GM06990 (cell line): ENCODE measurements around the gene ZNRD2.
A peak's percentile ranks its signal among the peaks of the same experiment; 100 is the strongest.

Experiments used
- DNase-seq: peaks from one replicate; pipeline ENCODE4 v3.0.0-alpha.2; 2011; ENCODE audit not compliant: insufficient read length; ENCODE audit errors: extremely low read depth
- H3K27me3 ChIP-seq: replicated peaks from 2 replicates; pipeline ENCODE4 v1.6.0; 2011; ENCODE audit warnings: low read length; ENCODE audit not compliant: control insufficient read depth, insufficient read depth
- H3K36me3 ChIP-seq: 2 replicates; pipeline ENCODE4 v1.5.1; 2011; ENCODE audit warnings: low read length; ENCODE audit not compliant: control insufficient read depth, insufficient read depth
- H3K4me3 ChIP-seq: replicated peaks from 2 replicates; pipeline ENCODE4 v1.5.1; 2011; ENCODE audit warnings: low read depth, mild to moderate bottlenecking, control low read depth, low read length
- TF ChIP-seq, protein P1 (sequence below): IDR thresholded peaks from 2 replicates; pipeline ENCODE4 v1.5.1; 2011; ENCODE audit warnings: low read length, control low read depth, mild to moderate bottlenecking, inconsistent platforms; ENCODE audit not compliant: insufficient read depth, poor library complexity, severe bottlenecking

ZNRD2 gene

DNA sequence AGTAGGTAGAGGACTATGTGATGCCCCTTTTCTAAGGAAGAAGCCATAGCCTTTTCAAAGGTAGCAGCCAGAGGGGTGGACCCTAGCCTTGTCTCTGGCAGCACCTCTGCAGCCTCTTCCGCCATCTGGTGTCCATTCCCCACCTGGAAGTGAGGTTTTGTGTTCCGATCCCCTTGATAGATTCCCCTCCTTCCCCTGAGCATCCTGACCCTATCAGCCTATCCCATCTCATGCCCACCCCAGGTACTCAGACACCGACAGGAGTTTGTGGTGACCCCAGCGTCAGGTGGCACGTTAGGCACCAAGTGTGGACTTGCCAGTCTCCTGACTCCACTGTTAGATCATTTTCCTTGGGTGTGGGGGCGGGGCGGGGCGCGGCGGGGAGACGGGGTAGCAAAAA lies 1.7 kb downstream of the ZNRD2 start:
- Histone ChIP-seq H3K36me3 (no peaks in the 10 kb centered on the region), H3K4me3 (peak overlapping the region; percentile 72), H3K27me3 (no peaks in the 10 kb centered on the region)
- TF ChIP-seq, protein P1, sequence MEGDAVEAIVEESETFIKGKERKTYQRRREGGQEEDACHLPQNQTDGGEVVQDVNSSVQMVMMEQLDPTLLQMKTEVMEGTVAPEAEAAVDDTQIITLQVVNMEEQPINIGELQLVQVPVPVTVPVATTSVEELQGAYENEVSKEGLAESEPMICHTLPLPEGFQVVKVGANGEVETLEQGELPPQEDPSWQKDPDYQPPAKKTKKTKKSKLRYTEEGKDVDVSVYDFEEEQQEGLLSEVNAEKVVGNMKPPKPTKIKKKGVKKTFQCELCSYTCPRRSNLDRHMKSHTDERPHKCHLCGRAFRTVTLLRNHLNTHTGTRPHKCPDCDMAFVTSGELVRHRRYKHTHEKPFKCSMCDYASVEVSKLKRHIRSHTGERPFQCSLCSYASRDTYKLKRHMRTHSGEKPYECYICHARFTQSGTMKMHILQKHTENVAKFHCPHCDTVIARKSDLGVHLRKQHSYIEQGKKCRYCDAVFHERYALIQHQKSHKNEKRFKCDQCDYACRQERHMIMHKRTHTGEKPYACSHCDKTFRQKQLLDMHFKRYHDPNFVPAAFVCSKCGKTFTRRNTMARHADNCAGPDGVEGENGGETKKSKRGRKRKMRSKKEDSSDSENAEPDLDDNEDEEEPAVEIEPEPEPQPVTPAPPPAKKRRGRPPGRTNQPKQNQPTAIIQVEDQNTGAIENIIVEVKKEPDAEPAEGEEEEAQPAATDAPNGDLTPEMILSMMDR = peak; percentile 9
- no peak for DNase-seq

DNA sequence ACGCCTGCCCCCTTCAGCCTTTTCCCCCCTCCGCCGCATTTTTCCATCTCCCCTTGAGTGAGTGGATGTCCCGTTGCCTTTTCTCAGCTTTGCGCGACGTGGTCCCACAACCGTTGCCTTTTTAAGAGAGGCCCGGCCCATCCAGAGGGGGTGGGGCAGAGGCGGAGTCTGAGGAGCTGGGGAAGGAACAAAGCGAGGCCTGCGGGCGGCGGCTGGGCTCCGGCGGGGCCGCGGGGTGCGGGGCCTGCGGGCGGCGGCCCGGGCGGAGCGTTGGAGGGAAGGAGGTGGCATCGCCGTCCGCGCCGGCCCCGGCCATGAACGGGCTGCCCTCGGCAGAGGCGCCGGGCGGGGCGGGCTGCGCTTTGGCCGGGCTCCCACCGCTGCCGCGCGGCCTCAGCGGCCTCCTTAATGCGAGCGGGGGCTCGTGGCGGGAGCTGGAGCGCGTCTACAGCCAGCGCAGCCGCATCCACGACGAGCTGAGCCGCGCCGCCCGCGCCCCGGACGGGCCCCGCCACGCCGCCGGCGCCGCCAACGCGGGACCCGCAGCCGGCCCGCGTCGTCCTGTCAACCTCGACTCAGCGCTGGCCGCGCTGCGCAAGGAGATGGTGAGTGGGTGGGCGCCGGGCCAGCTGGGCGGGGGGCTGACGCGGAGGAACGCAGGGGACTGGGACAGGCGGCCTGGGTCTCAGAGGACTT lies 2.2 kb downstream of the ZNRD2 start, which contains the start of gene FAM89B:
Gene FAM89B, plus strand, starts transcription at position 183 of the 696 bp plus-strand sequence. Its CDS starts 132 bp downstream, at position 315.
- DNase-seq = peak; percentile 70
- TF ChIP-seq, protein P1 = no peak
- H3K4me3 ChIP-seq = peak within 1 kb of the TSS; percentile 82

DNA sequence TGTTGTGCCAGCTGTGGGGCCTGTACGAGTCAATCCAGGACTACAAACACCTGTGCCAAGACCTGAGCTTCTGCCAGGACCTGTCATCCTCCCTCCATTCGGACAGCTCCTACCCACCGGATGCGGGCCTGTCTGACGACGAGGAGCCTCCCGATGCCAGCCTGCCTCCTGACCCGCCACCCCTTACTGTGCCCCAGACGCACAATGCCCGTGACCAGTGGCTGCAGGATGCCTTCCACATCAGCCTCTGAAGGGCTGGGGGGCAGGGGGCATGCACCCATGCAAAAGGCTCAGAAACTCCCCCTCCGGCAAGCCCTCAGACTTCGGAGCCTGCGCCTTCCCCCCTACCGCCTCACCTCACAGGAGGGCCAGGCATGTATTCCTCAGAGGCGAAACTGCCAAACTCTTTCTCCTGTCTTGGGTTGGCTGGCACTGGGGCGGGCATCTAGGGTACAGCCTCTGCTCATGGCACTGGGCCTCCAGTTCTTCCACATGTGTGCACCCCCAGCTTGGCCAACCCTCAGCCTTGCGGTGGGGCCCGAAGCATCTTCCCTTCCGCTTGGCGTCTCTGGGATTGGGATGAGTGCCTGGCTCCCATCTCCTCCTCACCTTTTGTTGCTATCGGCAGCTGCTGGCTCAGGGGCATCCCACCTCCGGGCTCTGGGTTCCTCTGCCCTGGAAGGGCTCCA lies 3.3 kb downstream of the ZNRD2 start:
- TF ChIP-seq, protein P1 = no peak
- DNase-seq = no peak
- Histone ChIP-seq H3K27me3 (no peaks in the 10 kb centered on the region), H3K36me3 (peaks cover 2% of the 10 kb centered on the region), H3K4me3 (peak overlapping the region; percentile 72)

More for the DNA sequence above, 2.2 kb downstream of the ZNRD2 start, which contains the start of gene FAM89B:
- no peaks in the 10 kb centered on the region for H3K27me3 ChIP-seq
- H3K36me3 ChIP-seq = no peaks in the 10 kb centered on the region

DNA sequence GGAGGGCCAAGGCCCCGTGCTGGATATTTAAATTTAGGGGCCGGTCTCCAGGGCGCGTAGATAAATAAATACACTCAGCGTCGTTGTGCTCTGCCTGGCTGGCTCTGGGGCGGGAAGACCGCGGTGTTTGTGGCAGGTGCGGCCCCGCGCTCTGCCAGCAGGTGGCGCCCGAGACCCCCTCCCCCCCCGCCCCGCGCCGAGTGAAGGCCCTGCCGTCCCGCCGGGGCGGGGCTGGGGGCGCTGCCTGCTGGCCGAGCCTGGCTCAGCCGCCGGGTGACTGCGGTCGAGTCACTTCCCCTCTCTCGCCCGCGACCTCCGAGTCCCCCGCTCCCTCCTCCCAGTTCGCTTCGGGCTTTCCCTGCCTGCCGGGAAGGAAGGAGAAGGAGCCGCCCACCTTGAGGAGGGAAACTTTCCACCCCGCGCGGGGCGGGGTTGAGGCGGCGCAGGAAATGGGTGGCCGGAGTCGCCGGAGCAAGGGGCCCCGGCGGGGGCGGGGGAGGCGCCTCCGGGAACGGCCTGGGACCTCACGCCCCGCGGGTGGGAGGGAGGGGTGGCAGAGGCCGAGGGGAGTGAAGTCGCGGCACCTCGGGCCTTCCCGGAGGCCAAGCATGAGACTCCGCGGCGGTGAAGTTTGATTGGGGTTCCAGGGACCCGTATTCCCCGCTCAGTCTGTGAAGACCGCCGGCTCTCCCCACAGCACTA lies 4.0 kb downstream of the ZNRD2 start:
- peak overlapping the region; percentile 90 for H3K4me3 ChIP-seq
- TF ChIP-seq, protein P1 = peak; percentile 77
- peak; percentile 96 for DNase-seq
- no peaks in the 10 kb centered on the region for H3K27me3 ChIP-seq
- peaks cover 4% of the 10 kb centered on the region for H3K36me3 ChIP-seq

DNA sequence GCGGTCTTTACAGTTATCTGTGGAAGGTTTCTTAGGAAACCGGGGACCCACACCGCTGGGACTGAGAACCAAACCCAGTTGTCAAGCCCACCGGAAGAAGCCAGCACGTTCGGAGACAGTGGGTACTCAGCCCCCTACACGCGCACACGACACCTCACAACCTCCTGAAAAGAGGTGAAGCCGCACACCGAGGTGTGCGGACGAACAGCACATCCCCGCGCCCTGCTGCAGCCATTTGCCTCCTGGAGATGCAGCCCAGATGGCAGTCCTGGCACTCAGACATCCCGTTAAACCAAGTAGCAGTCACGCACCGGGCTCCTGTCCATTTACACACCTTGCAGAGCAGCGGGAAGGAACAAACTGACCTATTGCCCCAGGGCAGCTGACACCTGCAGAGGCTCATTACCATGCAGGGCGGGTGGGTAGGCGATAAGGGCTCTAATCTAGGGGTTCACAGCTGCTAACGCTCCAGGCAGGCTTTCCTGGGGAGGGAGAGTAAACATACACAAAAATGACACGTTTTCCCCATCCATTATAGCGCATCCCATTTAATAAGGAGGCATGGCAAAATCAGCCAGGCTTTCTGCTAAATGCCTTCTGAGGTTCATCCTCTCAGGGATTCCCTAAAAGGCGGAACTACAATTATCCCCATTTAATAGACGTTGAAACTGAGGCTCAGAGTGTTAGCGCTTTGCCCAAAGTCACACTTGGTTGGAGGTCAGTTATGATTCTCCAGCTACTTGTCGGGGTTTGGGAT lies 4.7 kb downstream of the ZNRD2 start:
- Histone ChIP-seq H3K27me3 (no peaks in the 10 kb centered on the region), H3K4me3 (peak overlapping the region; percentile 90), H3K36me3 (peaks cover 11% of the 10 kb centered on the region)
- no peak for DNase-seq
- TF ChIP-seq, protein P1 = no peak
